ENCODE data around the gene SETD6.
"Not testable (repeated sequence)": the region's sequence is repeated elsewhere in the genome, so short reads cannot be mapped to it uniquely, and the experiment has no call there.

The SETD6 gene

GRCh38 chr16:58543685-58544084 is 28.4 kb downstream of the SETD6 start:
- DNase-seq (ENCODE audit: insufficient read length, low spot score), result no peak
- FAIRE-seq, result no peak
- TF ChIP-seq CTCF (IDR thresholded peaks at IDR 0.05; ENCODE audit: insufficient read depth, missing control alignments), result no peak

GRCh38 chr16:58548378-58548777 is 33.1 kb downstream of the SETD6 start:
- DNase-seq (ENCODE audit: insufficient read length, low spot score), result no peak

GRCh38 chr16:58551496-58551895 is 36.2 kb downstream of the SETD6 start:
- no peak for DNase-seq (ENCODE audit: insufficient read length, low spot score)
- no peak for FAIRE-seq

More at GRCh38 chr16:58548378-58548777, 33.1 kb downstream of the SETD6 start:
- FAIRE-seq, result no peak
- TF ChIP-seq CTCF (IDR thresholded peaks at IDR 0.05; ENCODE audit: insufficient read depth, missing control alignments), result no peak

GRCh38 chr16:58556678-58557077 is 41.4 kb downstream of the SETD6 start:
- TF ChIP-seq CTCF (IDR thresholded peaks at IDR 0.05; ENCODE audit: insufficient read depth, missing control alignments), result no peak
- no peak for DNase-seq (ENCODE audit: insufficient read length, low spot score)
- FAIRE-seq, result no peak

More at GRCh38 chr16:58551496-58551895, 36.2 kb downstream of the SETD6 start:
- no peak for TF ChIP-seq CTCF (IDR thresholded peaks at IDR 0.05; ENCODE audit: insufficient read depth, missing control alignments)

- FAIRE-seq (no peak), DNase-seq (ENCODE audit: insufficient read length, low spot score) (no peak)
- no peak for TF ChIP-seq CTCF (IDR thresholded peaks at IDR 0.05; ENCODE audit: insufficient read depth, missing control alignments)
Measured at GRCh38 chr16:58563235-58563634, 47.9 kb downstream of the SETD6 start.

- DNase-seq (ENCODE audit: insufficient read length, low spot score) (no peak), FAIRE-seq (no peak)
- no peak for TF ChIP-seq CTCF (IDR thresholded peaks at IDR 0.05; ENCODE audit: insufficient read depth, missing control alignments)
Measured at GRCh38 chr16:58563775-58564174, 48.5 kb downstream of the SETD6 start.

GRCh38 chr16:58565697-58566096 is 50.4 kb downstream of the SETD6 start:
- not testable (repeated sequence) for FAIRE-seq; DNase-seq (ENCODE audit: insufficient read length, low spot score)

Data from D721Med (cell line).